HG03159 (cell line): ENCODE measurements around the gene FLG.
"Not testable (repeated sequence)": the region's sequence is repeated elsewhere in the genome, so short reads cannot be mapped to it uniquely, and the experiment has no call there.

Source experiments
- ATAC-seq: cut with Tn5 transposase; IDR thresholded peaks from one replicate; pipeline ENCODE4 v1.9.1; 2021; ENCODE audit warnings: mild to moderate bottlenecking, moderate library complexity; ENCODE audit not compliant: unreplicated experiment

The FLG gene

DNA sequence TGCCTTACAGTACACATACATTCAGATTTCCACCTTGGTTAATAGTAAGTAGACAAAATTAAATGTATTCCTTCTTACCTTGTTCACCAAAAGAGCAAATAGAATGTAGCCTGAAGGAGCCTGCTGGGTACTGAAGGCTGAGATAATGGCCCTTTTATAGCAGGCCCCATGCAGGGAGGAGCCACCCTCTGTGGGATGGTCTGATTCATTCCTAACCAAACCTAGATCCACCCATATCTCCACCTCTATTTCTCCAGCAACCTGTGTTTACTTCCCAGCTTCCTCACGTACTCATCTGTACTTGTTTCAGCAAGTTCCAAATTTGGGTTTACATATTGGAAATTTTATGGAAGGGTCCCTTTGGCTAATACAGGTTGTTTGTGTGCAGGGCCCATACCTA lies at the start of gene FLG:
FLG (minus strand) TSS at position 129 of the 400 bp plus-strand sequence. CDS start 9,783 bp downstream, outside the sequence.
- no peak for ATAC-seq

- ATAC-seq: no peak
Measured at GRCh38 chr1:152374451-152374850, 49.4 kb upstream of the FLG start.

DNA sequence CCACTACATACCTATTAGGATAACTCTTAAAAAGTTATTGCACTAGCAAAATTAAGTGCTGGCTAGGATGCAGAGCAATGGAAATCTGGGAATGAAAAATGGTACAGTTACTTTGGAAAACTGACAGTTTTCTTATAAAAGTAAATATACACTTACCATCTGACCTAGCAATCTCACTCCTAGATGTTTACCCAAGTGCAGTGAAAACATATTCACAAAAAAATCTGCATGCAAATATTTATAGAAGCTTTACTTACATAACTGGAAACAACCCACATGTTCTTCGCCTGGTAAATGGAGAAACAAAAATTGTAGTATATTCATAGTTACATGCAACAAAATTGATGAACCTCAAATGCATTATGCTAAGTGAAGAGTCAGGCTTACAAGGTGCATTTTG lies 47.6 kb upstream of the FLG start:
- ATAC-seq: no peak

- ATAC-seq: no peak
Measured at GRCh38 chr1:152367436-152367835, 42.4 kb upstream of the FLG start.

- ATAC-seq: no peak
Measured at GRCh38 chr1:152359906-152360305, 34.9 kb upstream of the FLG start, which contains the start of gene FLG2. Gene FLG2 (minus strand): TSS chr1:152360006. CDS start chr1:152358884, 1,122 bp downstream.

DNA sequence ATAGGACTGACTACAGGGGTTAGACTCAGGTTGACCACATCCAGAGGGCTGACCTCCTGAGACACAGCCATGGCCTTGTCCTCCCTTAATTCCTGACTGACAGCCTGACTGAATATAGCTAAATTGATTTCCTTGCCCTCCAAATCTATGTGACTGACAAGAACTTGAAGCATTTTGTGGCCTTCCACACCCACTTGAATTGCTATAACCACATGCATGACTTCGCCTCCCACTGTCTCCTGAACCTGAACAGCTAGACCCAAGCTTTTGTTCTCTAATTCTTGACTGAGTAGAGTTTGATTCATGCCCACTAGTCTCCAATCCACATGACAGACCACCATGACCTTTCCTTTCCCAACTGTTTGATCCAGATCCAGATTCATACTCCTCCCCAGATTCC lies 31.7 kb upstream of the FLG start:
- ATAC-seq: no peak

DNA sequence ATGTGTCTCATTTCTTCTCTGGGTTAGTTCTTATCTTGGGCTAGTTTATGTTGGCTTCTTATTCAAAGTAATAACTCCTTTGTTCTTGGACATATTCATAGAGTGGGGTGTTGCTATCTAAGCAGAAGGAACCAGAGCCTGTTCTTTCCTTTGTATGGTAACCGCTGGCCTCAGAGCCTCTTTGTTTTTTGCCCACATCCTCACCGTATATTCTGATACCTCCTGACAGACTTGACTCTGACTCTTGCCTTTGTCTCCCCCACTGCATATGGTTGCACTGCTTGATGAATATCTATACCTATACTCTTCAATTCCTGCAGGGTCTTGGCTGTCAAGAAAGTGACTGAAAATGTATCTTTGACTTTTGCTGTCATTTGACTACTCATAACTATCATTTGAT lies 24.6 kb upstream of the FLG start:
- no peak for ATAC-seq

GRCh38 chr1:152348447-152348846 lies 23.4 kb upstream of the FLG start:
- ATAC-seq: no peak

- no peak for ATAC-seq
Measured at GRCh38 chr1:152347116-152347728, 22.2 kb upstream of the FLG start.

- ATAC-seq: no peak
Measured at GRCh38 chr1:152344438-152344837, 19.4 kb upstream of the FLG start.

- no peak for ATAC-seq
Measured at GRCh38 chr1:152343006-152343405, 18.0 kb upstream of the FLG start.

GRCh38 chr1:152335399-152335798 lies 10.4 kb upstream of the FLG start:
- no peak for ATAC-seq

DNA sequence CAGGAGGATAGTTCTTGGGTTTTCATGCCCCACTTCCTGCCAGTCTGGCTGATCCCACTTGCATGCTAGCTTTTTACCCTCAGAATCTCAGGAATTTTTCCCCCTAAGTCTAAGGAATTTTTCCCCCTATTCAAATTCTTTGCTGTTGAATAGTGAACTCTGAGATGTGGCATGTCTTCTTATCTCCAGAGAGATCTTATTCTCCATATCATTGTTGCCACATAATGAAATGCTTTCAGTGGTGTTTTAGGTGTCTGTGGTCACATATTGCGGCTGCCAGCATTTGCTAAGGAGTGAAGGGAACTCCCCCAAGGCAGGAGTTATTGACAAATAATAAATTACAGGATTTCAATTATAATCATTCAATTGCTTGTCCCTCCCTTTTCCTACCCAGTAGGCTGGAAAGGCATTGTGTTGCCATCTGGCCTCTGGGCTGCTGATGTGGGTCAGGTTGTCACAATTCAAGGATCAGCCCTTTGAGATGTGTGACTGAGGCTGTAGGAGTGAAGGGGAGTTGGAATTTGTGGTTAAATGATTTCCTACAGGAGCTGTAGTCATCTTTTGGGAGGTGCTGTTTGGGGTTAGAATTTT lies 3.9 kb upstream of the FLG start:
- no peak for ATAC-seq

- no peak for ATAC-seq
Measured at GRCh38 chr1:152313970-152314369, 11.1 kb downstream of the FLG start.

- ATAC-seq: no peak
Measured at GRCh38 chr1:152313319-152313801, 11.7 kb downstream of the FLG start.

DNA sequence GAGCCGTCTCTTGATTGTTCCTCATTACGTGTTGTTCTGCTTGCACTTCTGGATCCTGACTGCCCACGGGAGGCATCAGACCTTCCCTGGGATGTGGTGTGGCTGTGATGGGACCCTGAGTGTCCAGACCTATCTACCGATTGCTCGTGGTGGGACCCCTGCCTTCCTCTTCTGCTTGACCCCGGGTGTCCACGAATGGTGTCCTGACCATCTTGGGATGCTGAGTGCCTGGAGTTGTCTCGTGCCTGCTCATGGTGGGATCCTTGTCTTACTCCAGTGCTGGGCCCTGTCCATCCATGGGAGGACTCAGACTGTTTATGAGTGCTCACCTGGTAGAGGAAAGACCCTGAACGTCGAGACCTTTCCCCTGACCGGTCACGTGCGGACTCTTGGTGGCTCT lies 12.9 kb downstream of the FLG start:
- ATAC-seq: not testable (repeated sequence)

DNA sequence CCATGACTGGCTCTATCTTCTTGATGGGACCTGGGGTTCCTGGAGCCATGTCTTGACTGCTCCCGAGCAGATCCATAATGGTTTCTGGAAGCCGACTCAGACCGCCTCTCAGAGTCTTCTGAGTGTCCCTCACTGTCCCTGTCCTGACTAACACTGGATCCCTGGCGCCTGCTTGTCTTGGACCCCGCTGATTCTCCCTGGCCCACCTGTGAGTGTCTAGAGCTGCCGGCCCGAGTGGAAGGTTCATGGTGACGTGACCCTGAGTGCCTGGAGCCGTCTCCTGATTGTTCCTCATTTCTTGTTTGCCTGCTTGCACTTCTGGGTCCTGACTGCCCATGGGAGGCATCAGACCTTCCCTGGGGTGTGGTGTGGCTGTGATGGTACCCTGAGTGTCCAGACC lies 15.1 kb downstream of the FLG start:
- no peak for ATAC-seq

GRCh38 chr1:152309320-152309901 lies 15.6 kb downstream of the FLG start:
- not testable (repeated sequence) for ATAC-seq

DNA sequence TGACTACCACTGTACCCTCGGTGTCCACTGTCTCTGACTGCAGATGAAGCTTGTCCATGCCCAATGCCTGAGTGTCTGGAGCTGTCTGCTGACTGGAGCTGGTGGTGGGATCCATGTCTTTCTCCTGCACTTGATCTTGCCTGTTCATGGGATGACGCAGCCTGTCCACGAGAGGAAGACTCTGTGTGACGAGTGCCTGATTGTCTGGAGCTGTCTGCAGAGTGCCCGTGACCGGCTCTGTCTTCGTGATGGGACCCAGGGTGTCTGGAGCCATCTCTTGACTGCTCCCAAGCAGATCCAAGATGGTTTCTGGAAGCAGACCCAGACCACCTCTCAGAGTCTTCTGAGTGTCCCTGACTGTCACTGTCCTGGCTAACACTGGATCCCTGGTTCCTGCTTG lies 16.3 kb downstream of the FLG start:
- not testable (repeated sequence) for ATAC-seq

DNA sequence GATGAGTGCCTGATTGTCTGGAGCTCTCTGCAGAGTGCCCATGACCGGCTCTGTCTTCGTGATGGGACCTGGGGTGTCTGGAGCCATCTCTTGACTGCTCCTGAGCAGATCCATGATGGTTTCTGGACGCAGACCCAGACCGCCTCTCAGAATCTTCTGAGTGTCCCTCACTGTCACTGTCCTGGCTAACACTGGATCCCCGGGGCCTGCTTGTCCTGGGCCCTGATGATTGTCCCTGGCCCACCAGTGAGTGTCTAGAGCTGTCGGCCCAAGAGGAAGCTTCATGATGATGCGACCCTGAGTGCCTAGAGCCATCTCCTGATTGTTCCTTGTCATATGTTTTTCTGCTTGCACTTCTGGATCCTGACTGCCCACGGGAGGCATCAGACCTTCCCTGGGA lies 17.1 kb downstream of the FLG start:
- not testable (repeated sequence) for ATAC-seq

GRCh38 chr1:152306123-152306522 lies 18.9 kb downstream of the FLG start:
- ATAC-seq: not testable (repeated sequence)

- not testable (repeated sequence) for ATAC-seq
Measured at GRCh38 chr1:152304773-152305172, 20.3 kb downstream of the FLG start.
